GM12878 (cell line): Measurements from ENCODE around the gene DAAM1. TPM values are rescaled to one million over a fixed set of nuclear protein-coding genes. Genes with fewer than 3 reads are reported as not detected.

Source experiments
- ATAC-seq: fragments of 200-7000 bp; cut with Tn5 transposase; 3 replicates; pipeline ENCODE4 v1.9.1; 2020; ENCODE audit warnings: mild to moderate bottlenecking, moderate library complexity
- BruUV-seq: library from RNA; stranded (reverse); fragments of 400-500 nt; replicated peaks from 2 replicates; lab custom pipeline; 2021; lab: Mats Ljungman, UMichigan
- CTCF ChIA-PET: fragments of 300-600 bp; sonication (Branson Sonifier 250); formaldehyde crosslinking; extraction: SDS; loops from one replicate; lab custom pipeline; 2021; ENCODE audit warnings: inconsistent platforms; lab: Yijun Ruan, JAX
- POLR2A ChIA-PET: fragments of 350-600 bp; formaldehyde crosslinking; extraction: SDS; loops from one replicate; lab custom pipeline; 2021; ENCODE audit warnings: inconsistent platforms; lab: Charles Lee
- RAD21 ChIA-PET: fragments of 300-600 bp; sonication (Branson Sonifier 250); formaldehyde crosslinking; loops from one replicate; lab custom pipeline; 2023; ENCODE audit warnings: antibody characterized with exemption; ENCODE audit not compliant: unreplicated experiment; lab: Charles Lee
- SMC1A ChIA-PET: fragments of 300-600 bp; sonication (Branson Sonifier 250); formaldehyde crosslinking; loops from one replicate; lab custom pipeline; 2023; ENCODE audit not compliant: unreplicated experiment, uncharacterized antibody; lab: Charles Lee
- DNase-seq: peaks from one replicate; pipeline ENCODE4 v3.0.0-alpha.2; 2011; ENCODE audit warnings: low read depth, low spot score
- FAIRE-seq: peaks from 3 replicates; lab custom pipeline; 2011; peaks lifted over from hg19 to GRCh38; lab: Jason Lieb, UNC
- H2AFZ ChIP-seq: 2 replicates; pipeline ENCODE4 v1.6.0; 2011; ENCODE audit warnings: low read depth, low read length, control low read depth; ENCODE audit not compliant: control insufficient read depth
- H3K27ac ChIP-seq: 2 replicates; pipeline ENCODE4 v1.5.1; 2011; ENCODE audit warnings: control low read depth; ENCODE audit not compliant: control insufficient read depth, insufficient read depth
- H3K27me3 ChIP-seq, 2 experiments: replicated peaks in 1 of 2; 2 replicates each; pipeline versions ENCODE4 v1.6.0 to v1.6.1; 2011; ENCODE audit warnings: low read length in 1 of 2; ENCODE audit not compliant: control insufficient read depth in 2 of 2, insufficient read depth in 2 of 2
- H3K36me3 ChIP-seq, 2 experiments: 2 replicates each; pipeline ENCODE4 v1.5.1; 2011; ENCODE audit warnings: low read length in 1 of 2; ENCODE audit not compliant: control insufficient read depth in 2 of 2, insufficient read depth in 2 of 2
- H3K4me1 ChIP-seq: 2 replicates; pipeline ENCODE4 v1.6.1; 2011; ENCODE audit warnings: mild to moderate bottlenecking, low read length, moderate library complexity, mixed read lengths; ENCODE audit not compliant: control insufficient read depth, insufficient read depth
- H3K4me2 ChIP-seq: 2 replicates; pipeline ENCODE4 v1.6.0; 2011; ENCODE audit warnings: control low read depth; ENCODE audit not compliant: control insufficient read depth, insufficient read depth
- H3K4me3 ChIP-seq: fragments of 200-600 bp; sonication (generic); 2 replicates; pipeline ENCODE4 v1.5.1; 2016
- H3K79me2 ChIP-seq: 2 replicates; pipeline ENCODE4 v1.6.0; 2011; ENCODE audit warnings: low read length; ENCODE audit not compliant: control insufficient read depth, insufficient read depth
- H3K9ac ChIP-seq: 2 replicates; pipeline ENCODE4 v1.8.0; 2011; ENCODE audit warnings: low read length, control low read depth, mixed read lengths; ENCODE audit not compliant: control insufficient read depth, insufficient read depth
- H3K9me3 ChIP-seq: replicated peaks from 3 replicates; pipeline ENCODE4 v1.5.1; 2011; ENCODE audit warnings: mild to moderate bottlenecking, low read length; ENCODE audit not compliant: control insufficient read depth, insufficient read depth
- H4K20me1 ChIP-seq: 2 replicates; pipeline ENCODE4 v1.6.0; 2011; ENCODE audit not compliant: control insufficient read depth, insufficient read depth
- BACH1 ChIP-seq: fragments of 450-650 bp; IDR thresholded peaks from 2 replicates; pipeline ENCODE4 v1.6.1; 2017; ENCODE audit warnings: mild to moderate bottlenecking, borderline replicate concordance
- EED ChIP-seq: sonication (generic); IDR thresholded peaks from 2 replicates; pipeline ENCODE4 v1.6.1; 2016; ENCODE audit warnings: antibody characterized with exemption, low read depth
- FOS ChIP-seq: IDR thresholded peaks from 3 replicates; pipeline ENCODE4 v1.6.1; 2011; ENCODE audit warnings: borderline replicate concordance; ENCODE audit not compliant: insufficient read length; ENCODE audit errors: extremely low read depth
- FOXM1 ChIP-seq: IDR thresholded peaks from 2 replicates; pipeline ENCODE4 v1.6.1; 2012; ENCODE audit warnings: low read depth, mild to moderate bottlenecking, inconsistent platforms, low read length, moderate library complexity
- GABPA ChIP-seq: IDR thresholded peaks from 2 replicates; pipeline ENCODE4 v1.6.1; 2014; ENCODE audit warnings: antibody characterized with exemption, low read depth, mild to moderate bottlenecking, inconsistent platforms
- MEF2B ChIP-seq: fragments of 450-650 bp; IDR thresholded peaks from 2 replicates; pipeline ENCODE4 v1.6.1; 2018; ENCODE audit warnings: mild to moderate bottlenecking, moderate library complexity; ENCODE audit not compliant: partially characterized antibody, poor library complexity, severe bottlenecking
- NRF1 ChIP-seq: conservative IDR thresholded peaks from 2 replicates; pipeline ENCODE4 v1.6.1; 2011; ENCODE audit warnings: mild to moderate bottlenecking, low read depth, low read length, improper control_type of control experiment
- POLR2AphosphoS2 ChIP-seq: IDR thresholded peaks from 2 replicates; pipeline ENCODE4 v1.6.1; 2011; ENCODE audit warnings: low read depth, mild to moderate bottlenecking, low read length, improper control_type of control experiment, moderate library complexity
- RCOR1 ChIP-seq: conservative IDR thresholded peaks from 2 replicates; pipeline ENCODE4 v1.6.1; 2012; ENCODE audit warnings: low read depth, low read length, improper control_type of control experiment
- RELA ChIP-seq: fragments of 450-650 bp; IDR thresholded peaks from 2 replicates; pipeline ENCODE4 v1.8.0; 2014; ENCODE audit warnings: borderline replicate concordance; ENCODE audit not compliant: partially characterized antibody
- RUNX3 ChIP-seq: IDR thresholded peaks from 2 replicates; pipeline ENCODE4 v1.6.1; 2012; ENCODE audit warnings: low read length, inconsistent platforms
- SIN3A ChIP-seq: IDR thresholded peaks from 2 replicates; pipeline ENCODE4 v1.6.1; 2012; ENCODE audit warnings: low read depth, low read length, improper control_type of control experiment
- YY1 ChIP-seq: IDR thresholded peaks from 2 replicates; pipeline ENCODE4 v1.6.1; 2011; ENCODE audit warnings: low read depth, mild to moderate bottlenecking, low read length
- ZBTB40 ChIP-seq: fragments of 450-650 bp; IDR thresholded peaks from 2 replicates; pipeline ENCODE4 v1.6.1; 2016; ENCODE audit warnings: mild to moderate bottlenecking, moderate library complexity, borderline replicate concordance
- WGBS: methylation state at CpG from one replicate; pipeline ENCODE4 v1.1.6; 2016; ENCODE audit warnings: low lambda C conversion rate; ENCODE audit not compliant: insufficient replicate concordance, insufficient coverage; ENCODE audit errors: missing lambda C conversion rate; 5-methylcytosine and 5-hydroxymethylcytosine counted together
- in situ Hi-C: fragments of 300-500 bp; cut with MboI; formaldehyde crosslinking; loops from 9 replicates; pipeline ENCODE4 v1.14.3; 2018; ENCODE audit warnings: mixed read lengths
- intact Hi-C: fragments of 100-400 bp; cut with micrococcal nuclease; formaldehyde crosslinking; loops from one replicate; pipeline ENCODE4 v1.14.2; 2022; ENCODE audit not compliant: unreplicated experiment
- polyA plus RNA-seq, 11 experiments: library from polyadenylated mRNA; depleted of rRNA in 4 of 11; unstranded in 6 of 11; stranded (reverse) in 5 of 11; fragments of >200 nt; fragmentation: Nextera tagmentation in 4 of 11; fragmentation: Illumina TruSeq in 1 of 11; extraction: Ambion mirVana in 4 of 11; extraction: Trizol in 1 of 11; gene quantifications; 1 replicate in 1 of 11; 2 replicates in 10 of 11; pipeline versions ENCODE4 v1.2.1 to v1.2.3, GENCODE V29; 2011 to 2016; ENCODE audit warnings: inconsistent platforms in 2 of 11, missing spikeins in 2 of 11, low read depth in 1 of 11
- total RNA-seq, 4 experiments: library from RNA; depleted of rRNA in 3 of 4; stranded (reverse); fragments of >200 nt in 3 of 4; fragmentation: Illumina TruSeq in 1 of 4; extraction: Trizol in 1 of 4; gene quantifications; 2 replicates each; pipeline versions ENCODE4 v1.2.1 to v1.2.3, GENCODE V29; 2013 to 2021

Gene DAAM1
- total and polyA plus RNA-seq, 10 of the 15 experiments (the other 5 are each of a cell fraction or from before 2014, with no cell fraction given), result 13.8 to 32.4 (median 24.2) TPM

GRCh38 chr14:59294662-59294992 lies 106.2 kb downstream of the DAAM1 start:
- Histone ChIP-seq H3K79me2 (no peaks in the 10 kb centered on the region), H3K4me1 (peaks cover 6% of the 10 kb centered on the region; the same call in 1 of the 2 replicates), H3K36me3 (peaks cover 5 to 7% of the 10 kb centered on the region in 2 experiments; a peak in 3 of 4 replicates), H3K27me3 (no peaks in the 10 kb centered on the region), H3K9ac (no peak overlapping the region), H3K4me3 (no peak overlapping the region), H3K4me2 (no peak overlapping the region), H3K9me3 (no peaks in the 10 kb centered on the region), H3K27ac (no peak overlapping the region), H2AFZ (no peak overlapping the region), H4K20me1 (no peaks in the 10 kb centered on the region)
- DNase-seq (no peak), ATAC-seq (no peak), FAIRE-seq (no peak)
- RAD21 ChIA-PET, result interaction anchor here (0.7 kb wide), 1 partner anchor 79 kb away, joined by 3 read pairs; no protein-coding TSS in a partner anchor
- no peak for TF ChIP-seq FOXM1
- no peak for TF ChIP-seq NRF1
- no peak for TF ChIP-seq MEF2B
- no peak for TF ChIP-seq BACH1
- no peak for TF ChIP-seq FOS
- BruUV-seq, result no TSS peak
- SMC1A ChIA-PET, result interaction anchor here (0.9 to 6.4 kb wide), 4 partner anchors 19 to 91 kb away, joined by 3 to 26 read pairs (median 4); no protein-coding TSS in a partner anchor
- intact Hi-C loops, result no loop called here
- in situ Hi-C loops, result no loop called here
- WGBS, result 84% methylated on average over 1 of the region's 1 CpG
- POLR2A ChIA-PET, result no interaction called here
- CTCF ChIA-PET, result no interaction called here

GRCh38 chr14:59295951-59296350 lies 107.5 kb downstream of the DAAM1 start:
- BruUV-seq, result no TSS peak
- Histone ChIP-seq H3K4me2 (no peak overlapping the region), H3K79me2 (no peaks in the 10 kb centered on the region), H4K20me1 (no peaks in the 10 kb centered on the region), H3K27me3 (no peaks in the 10 kb centered on the region), H3K9me3 (no peaks in the 10 kb centered on the region), H3K27ac (no peak overlapping the region), H3K4me3 (no peak overlapping the region), H3K9ac (no peak overlapping the region), H2AFZ (no peak overlapping the region), H3K36me3 (peaks cover 5 to 7% of the 10 kb centered on the region in 2 experiments; a peak in 3 of 4 replicates), H3K4me1 (peaks cover 6% of the 10 kb centered on the region; the same call in 1 of the 2 replicates)
- in situ Hi-C loops, result no loop called here
- SMC1A ChIA-PET, result interaction anchor here (0.7 to 6.4 kb wide), 8 partner anchors 9 to 167 kb away, joined by 3 to 26 read pairs (median 4); no protein-coding TSS in a partner anchor
- POLR2A ChIA-PET, result interaction anchor here (0.9 kb wide), 1 partner anchor 8 kb away, joined by 3 read pairs; no protein-coding TSS in a partner anchor
- intact Hi-C loops, result no loop called here
- DNase-seq, result no peak
- no peak for ATAC-seq
- CTCF ChIA-PET, result interaction anchor here (0.8 to 1.1 kb wide), 3 partner anchors 9 to 106 kb away, joined by 3 to 5 read pairs (median 4); no protein-coding TSS in a partner anchor
- RAD21 ChIA-PET, result no interaction called here
- FAIRE-seq, result no peak
- TF ChIP-seq POLR2AphosphoS2 (no peak), RELA (no peak), SIN3A (no peak), EED (no peak), RUNX3 (no peak), YY1 (no peak), RCOR1 (no peak), GABPA (no peak), NRF1 (no peak), ZBTB40 (no peak)
